ENCODE results near the gene TMEM175.

GRCh38 chr4:888029-888428 lies 44.2 kb upstream of the TMEM175 start:
- TF ChIP-seq CTCF (conservative IDR thresholded peaks at IDR 0.05; ENCODE audit: low read length) (no peak), EZH2phosphoT487 (IDR thresholded peaks at IDR 0.05; ENCODE audit: borderline replicate concordance) (no peak)

Measured in Loucy (cell line).